GM23338 (cell line): ENCODE data around the gene DSG2. TPM values are rescaled to one million over a fixed set of nuclear protein-coding genes. Genes with fewer than 3 reads are reported as not detected.

ENCODE experiments used
- ATAC-seq: fragments of 200-7000 bp; cut with Tn5 transposase; 3 replicates; pipeline ENCODE4 v1.9.1; 2020
- DNase-seq: peaks from one replicate; pipeline ENCODE4 v3.0.0-alpha.2; 2015; ENCODE audit warnings: low spot score
- H2AFZ ChIP-seq: fragments of 200-600 bp; sonication (generic); 2 replicates; pipeline ENCODE4 v1.8.0; 2016; ENCODE audit warnings: antibody characterized with exemption, mild to moderate bottlenecking, moderate library complexity
- H3F3A ChIP-seq: fragments of 200-600 bp; sonication (generic); replicated peaks from 2 replicates; pipeline ENCODE4 v1.8.0; 2017; ENCODE audit warnings: antibody characterized with exemption, mixed run types, low read depth
- H3K27ac ChIP-seq: fragments of 200-600 bp; sonication (generic); 2 replicates; pipeline ENCODE4 v1.6.1; 2016; ENCODE audit warnings: low read depth
- H3K27me3 ChIP-seq: fragments of 200-600 bp; sonication (generic); 2 replicates; pipeline ENCODE4 v1.8.0; 2016; ENCODE audit warnings: mild to moderate bottlenecking, mixed run types, moderate library complexity; ENCODE audit not compliant: insufficient read depth
- H3K36me3 ChIP-seq: fragments of 200-600 bp; sonication (generic); 2 replicates; pipeline ENCODE4 v1.8.0; 2016; ENCODE audit warnings: mild to moderate bottlenecking; ENCODE audit not compliant: insufficient read depth
- H3K4me1 ChIP-seq: fragments of 200-600 bp; sonication (generic); 2 replicates; pipeline ENCODE4 v1.8.0; 2016; ENCODE audit warnings: mild to moderate bottlenecking, moderate library complexity; ENCODE audit not compliant: insufficient read depth
- H3K4me2 ChIP-seq: fragments of 200-600 bp; sonication (generic); 2 replicates; pipeline ENCODE4 v1.7.1; 2017; ENCODE audit warnings: mixed run types
- H3K4me3 ChIP-seq: fragments of 200-600 bp; sonication (generic); 2 replicates; pipeline ENCODE4 v1.6.1; 2016; ENCODE audit warnings: mixed run types
- H3K79me2 ChIP-seq: fragments of 200-600 bp; sonication (generic); replicated peaks from 2 replicates; pipeline ENCODE4 v1.8.0; 2017; ENCODE audit warnings: mild to moderate bottlenecking; ENCODE audit not compliant: insufficient read depth
- H3K9me2 ChIP-seq: fragments of 200-600 bp; sonication (generic); 2 replicates; pipeline ENCODE4 v1.8.0; 2017; ENCODE audit not compliant: insufficient read depth
- H4K20me1 ChIP-seq: fragments of 200-600 bp; sonication (generic); replicated peaks from 2 replicates; pipeline ENCODE4 v1.8.0; 2017; ENCODE audit warnings: mild to moderate bottlenecking; ENCODE audit not compliant: insufficient read depth
- H3K27ac Mint-ChIP-seq: 2 replicates; pipeline ENCODE4 v1.8.0; 2020; ENCODE audit warnings: inconsistent platforms, mild to moderate bottlenecking, moderate library complexity, mixed read lengths
- H3K27me3 Mint-ChIP-seq: 3 replicates; pipeline ENCODE4 v1.8.0; 2022; ENCODE audit warnings: low read depth, mild to moderate bottlenecking, moderate library complexity, mixed read lengths, inconsistent platforms; ENCODE audit not compliant: insufficient read depth, poor library complexity
- H3K36me3 Mint-ChIP-seq: 3 replicates; pipeline ENCODE4 v1.8.0; 2021; ENCODE audit warnings: low read depth, mild to moderate bottlenecking, inconsistent platforms, moderate library complexity, mixed read lengths
- H3K4me1 Mint-ChIP-seq: 3 replicates; pipeline ENCODE4 v1.8.0; 2020; ENCODE audit warnings: mild to moderate bottlenecking, inconsistent platforms, mixed read lengths
- H3K4me3 Mint-ChIP-seq: 3 replicates; pipeline ENCODE4 v1.8.0; 2021; ENCODE audit warnings: moderate library complexity, mild to moderate bottlenecking, inconsistent platforms, mixed read lengths
- H3K9me3 Mint-ChIP-seq: 3 replicates; pipeline ENCODE4 v1.8.0; 2020; ENCODE audit warnings: moderate library complexity, mild to moderate bottlenecking, inconsistent platforms, mixed read lengths
- EZH2 ChIP-seq: fragments of 200-600 bp; sonication (generic); IDR thresholded peaks from one replicate; pipeline ENCODE4 v1.8.0; 2017; ENCODE audit warnings: antibody characterized with exemption, mild to moderate bottlenecking, low read depth; ENCODE audit not compliant: unreplicated experiment
- EZH2phosphoT487 ChIP-seq: fragments of 200-600 bp; sonication (generic); IDR thresholded peaks from one replicate; pipeline ENCODE4 v1.8.1; 2018; ENCODE audit warnings: antibody characterized with exemption; ENCODE audit not compliant: unreplicated experiment
- JUNB ChIP-seq: IDR thresholded peaks from one replicate; pipeline ENCODE4 v1.6.1; 2016; ENCODE audit warnings: antibody characterized with exemption; ENCODE audit not compliant: unreplicated experiment
- NANOG ChIP-seq: IDR thresholded peaks from 2 replicates; pipeline ENCODE4 v1.6.1; 2016; ENCODE audit warnings: antibody characterized with exemption, borderline replicate concordance
- STAT1 ChIP-seq: IDR thresholded peaks from one replicate; pipeline ENCODE4 v1.6.1; 2016; ENCODE audit warnings: antibody characterized with exemption; ENCODE audit not compliant: unreplicated experiment
- ZNF114 ChIP-seq: fragments of 250-450 bp; sonication (Bioruptor Pico); IDR thresholded peaks from 2 replicates; pipeline ENCODE4 v1.5.0; 2020; ENCODE audit warnings: mild to moderate bottlenecking, moderate library complexity
- ZNF331 ChIP-seq: fragments of 250-450 bp; sonication (Bioruptor Pico); IDR thresholded peaks from 2 replicates; pipeline ENCODE4 v1.5.0; 2020; ENCODE audit warnings: low read depth, mild to moderate bottlenecking, moderate library complexity
- polyA plus RNA-seq: library from polyadenylated mRNA; unstranded; fragments of >200 nt; fragmentation: Nextera tagmentation; extraction: Ambion mirVana; gene quantifications from 2 replicates; pipeline ENCODE4 v1.2.1, GENCODE V29; 2016
- total RNA-seq: library from RNA; depleted of rRNA; stranded (reverse); fragments of >200 nt; shearing (Covaris generic); gene quantifications from 2 replicates; pipeline ENCODE4 v1.2.3, GENCODE V29; 2014
- TF ChIP-seq, protein P1 (sequence below): IDR thresholded peaks from one replicate; pipeline ENCODE4 v1.6.1; 2018; ENCODE audit warnings: antibody characterized with exemption; ENCODE audit not compliant: unreplicated experiment
- TF ChIP-seq, protein P2 (sequence below), 2 experiments: fragments of 200-600 bp in 1 of 2; sonication (generic) in 1 of 2; conservative IDR thresholded peaks; 2 replicates each; pipeline versions ENCODE4 v1.5.1 to v1.6.1; 2016 to 2017; ENCODE audit warnings: antibody characterized with exemption in 2 of 2, low read depth in 2 of 2, mild to moderate bottlenecking in 2 of 2, moderate library complexity in 1 of 2
- TF ChIP-seq, protein P3 (sequence below): IDR thresholded peaks from 2 replicates; pipeline ENCODE4 v1.6.1; 2016; ENCODE audit warnings: antibody characterized with exemption

Gene DSG2
- total and polyA plus RNA-seq, 2 experiments from 2014 or later, result 44.7 to 144 TPM

DNA sequence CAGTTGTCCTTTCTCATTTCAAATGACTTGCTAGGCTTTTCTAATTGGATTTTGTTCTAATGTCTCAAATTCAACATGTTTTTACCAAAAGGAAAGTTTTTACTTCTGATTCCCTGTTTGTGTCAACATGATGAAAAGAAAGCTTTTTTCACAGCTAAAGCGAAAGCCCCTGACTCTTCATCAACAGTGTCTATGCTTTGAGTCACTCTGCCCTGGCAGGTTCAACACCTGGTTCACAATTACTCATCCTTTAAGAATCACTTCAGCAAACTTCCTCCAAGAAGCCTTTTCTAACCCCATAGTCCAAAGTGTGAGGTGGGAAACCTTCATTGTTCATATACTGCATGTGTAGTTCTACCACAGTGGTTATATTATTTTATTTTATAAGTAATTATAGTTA, 7.6 kb upstream of the DSG2 start:
- no peak overlapping the region for H3K4me2 ChIP-seq
- H3K27me3 ChIP-seq, result no peaks in the 10 kb centered on the region
- no peak overlapping the region for H3K4me3 ChIP-seq
- Mint-ChIP-seq H3K36me3 (no peaks in the 10 kb centered on the region), H3K27me3 (peaks cover 6% of the 10 kb centered on the region), H3K4me1 (peaks cover 9% of the 10 kb centered on the region; the same call in 2 of the 3 replicates), H3K27ac (no peak overlapping the region), H3K4me3 (no peak overlapping the region), H3K9me3 (no peaks in the 10 kb centered on the region)
- TF ChIP-seq JUNB (no peak), EZH2 (no peak), NANOG (no peak)
- TF ChIP-seq, protein P1, sequence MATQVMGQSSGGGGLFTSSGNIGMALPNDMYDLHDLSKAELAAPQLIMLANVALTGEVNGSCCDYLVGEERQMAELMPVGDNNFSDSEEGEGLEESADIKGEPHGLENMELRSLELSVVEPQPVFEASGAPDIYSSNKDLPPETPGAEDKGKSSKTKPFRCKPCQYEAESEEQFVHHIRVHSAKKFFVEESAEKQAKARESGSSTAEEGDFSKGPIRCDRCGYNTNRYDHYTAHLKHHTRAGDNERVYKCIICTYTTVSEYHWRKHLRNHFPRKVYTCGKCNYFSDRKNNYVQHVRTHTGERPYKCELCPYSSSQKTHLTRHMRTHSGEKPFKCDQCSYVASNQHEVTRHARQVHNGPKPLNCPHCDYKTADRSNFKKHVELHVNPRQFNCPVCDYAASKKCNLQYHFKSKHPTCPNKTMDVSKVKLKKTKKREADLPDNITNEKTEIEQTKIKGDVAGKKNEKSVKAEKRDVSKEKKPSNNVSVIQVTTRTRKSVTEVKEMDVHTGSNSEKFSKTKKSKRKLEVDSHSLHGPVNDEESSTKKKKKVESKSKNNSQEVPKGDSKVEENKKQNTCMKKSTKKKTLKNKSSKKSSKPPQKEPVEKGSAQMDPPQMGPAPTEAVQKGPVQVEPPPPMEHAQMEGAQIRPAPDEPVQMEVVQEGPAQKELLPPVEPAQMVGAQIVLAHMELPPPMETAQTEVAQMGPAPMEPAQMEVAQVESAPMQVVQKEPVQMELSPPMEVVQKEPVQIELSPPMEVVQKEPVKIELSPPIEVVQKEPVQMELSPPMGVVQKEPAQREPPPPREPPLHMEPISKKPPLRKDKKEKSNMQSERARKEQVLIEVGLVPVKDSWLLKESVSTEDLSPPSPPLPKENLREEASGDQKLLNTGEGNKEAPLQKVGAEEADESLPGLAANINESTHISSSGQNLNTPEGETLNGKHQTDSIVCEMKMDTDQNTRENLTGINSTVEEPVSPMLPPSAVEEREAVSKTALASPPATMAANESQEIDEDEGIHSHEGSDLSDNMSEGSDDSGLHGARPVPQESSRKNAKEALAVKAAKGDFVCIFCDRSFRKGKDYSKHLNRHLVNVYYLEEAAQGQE, result no peak
- ATAC-seq (no peak), DNase-seq (no peak)
- no peaks in the 10 kb centered on the region for H4K20me1 ChIP-seq
- H2AFZ ChIP-seq, result no peak overlapping the region
- H3K36me3 ChIP-seq, result no peaks in the 10 kb centered on the region
- no peaks in the 10 kb centered on the region for H3F3A ChIP-seq
- H3K4me1 ChIP-seq, result no peaks in the 10 kb centered on the region; the same call in 1 of the 2 replicates
- H3K27ac ChIP-seq, result no peak overlapping the region
- 0 out of 2 replicates have a peak, but pooled peaks cover 4% of the 10 kb centered on the region for H3K9me2 ChIP-seq
- no peaks in the 10 kb centered on the region for H3K79me2 ChIP-seq

DNA sequence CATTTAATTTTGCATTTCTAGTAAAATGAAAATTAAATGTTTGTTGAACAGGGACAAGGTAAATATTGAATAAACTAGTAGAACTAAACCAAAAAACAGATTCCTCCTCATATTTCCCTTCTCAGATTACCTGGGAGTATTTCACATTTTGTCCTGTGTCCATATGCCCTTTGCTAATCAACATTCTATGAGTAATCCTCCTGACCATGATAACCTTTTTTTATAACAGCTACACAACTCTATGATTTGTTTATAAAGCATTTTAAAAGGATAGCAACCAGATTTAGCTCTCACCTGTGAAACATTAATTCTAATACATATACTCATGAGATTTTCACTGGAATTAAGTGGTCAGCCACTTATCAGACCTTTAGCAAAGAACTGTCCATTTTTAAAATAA, 7.1 kb upstream of the DSG2 start:
- peaks cover 6% of the 10 kb centered on the region for H3K27me3 Mint-ChIP-seq
- H3K4me3 Mint-ChIP-seq, result no peak overlapping the region
- H3K36me3 Mint-ChIP-seq, result no peaks in the 10 kb centered on the region
- no peak for DNase-seq
- Histone ChIP-seq H2AFZ (no peak overlapping the region), H3K36me3 (no peaks in the 10 kb centered on the region), H3K9me2 (0 out of 2 replicates have a peak, but pooled peaks cover 4% of the 10 kb centered on the region), H3K4me3 (no peak overlapping the region), H3K27me3 (no peaks in the 10 kb centered on the region), H3K79me2 (no peaks in the 10 kb centered on the region), H3F3A (no peaks in the 10 kb centered on the region), H3K27ac (no peak overlapping the region), H4K20me1 (no peaks in the 10 kb centered on the region), H3K4me1 (no peaks in the 10 kb centered on the region; the same call in 1 of the 2 replicates), H3K4me2 (no peak overlapping the region)
- no peak for ATAC-seq
- H3K9me3 Mint-ChIP-seq, result no peaks in the 10 kb centered on the region
- no peak overlapping the region for H3K27ac Mint-ChIP-seq
- H3K4me1 Mint-ChIP-seq, result peaks cover 9% of the 10 kb centered on the region; the same call in 2 of the 3 replicates
- no peak for TF ChIP-seq STAT1
- TF ChIP-seq ZNF331 (CRISPR knock-in tag), result no peak
- TF ChIP-seq EZH2, result no peak
- no peak for TF ChIP-seq NANOG
- TF ChIP-seq, protein P2, sequence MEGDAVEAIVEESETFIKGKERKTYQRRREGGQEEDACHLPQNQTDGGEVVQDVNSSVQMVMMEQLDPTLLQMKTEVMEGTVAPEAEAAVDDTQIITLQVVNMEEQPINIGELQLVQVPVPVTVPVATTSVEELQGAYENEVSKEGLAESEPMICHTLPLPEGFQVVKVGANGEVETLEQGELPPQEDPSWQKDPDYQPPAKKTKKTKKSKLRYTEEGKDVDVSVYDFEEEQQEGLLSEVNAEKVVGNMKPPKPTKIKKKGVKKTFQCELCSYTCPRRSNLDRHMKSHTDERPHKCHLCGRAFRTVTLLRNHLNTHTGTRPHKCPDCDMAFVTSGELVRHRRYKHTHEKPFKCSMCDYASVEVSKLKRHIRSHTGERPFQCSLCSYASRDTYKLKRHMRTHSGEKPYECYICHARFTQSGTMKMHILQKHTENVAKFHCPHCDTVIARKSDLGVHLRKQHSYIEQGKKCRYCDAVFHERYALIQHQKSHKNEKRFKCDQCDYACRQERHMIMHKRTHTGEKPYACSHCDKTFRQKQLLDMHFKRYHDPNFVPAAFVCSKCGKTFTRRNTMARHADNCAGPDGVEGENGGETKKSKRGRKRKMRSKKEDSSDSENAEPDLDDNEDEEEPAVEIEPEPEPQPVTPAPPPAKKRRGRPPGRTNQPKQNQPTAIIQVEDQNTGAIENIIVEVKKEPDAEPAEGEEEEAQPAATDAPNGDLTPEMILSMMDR (conservative IDR thresholded peaks at IDR 0.05; ENCODE audit: low read depth in 2 of 2), result no peak
- no peak for TF ChIP-seq JUNB
- TF ChIP-seq, protein P1, result no peak
- TF ChIP-seq EZH2phosphoT487, result no peak
- no peak for TF ChIP-seq ZNF114 (CRISPR knock-in tag)
- TF ChIP-seq, protein P3, sequence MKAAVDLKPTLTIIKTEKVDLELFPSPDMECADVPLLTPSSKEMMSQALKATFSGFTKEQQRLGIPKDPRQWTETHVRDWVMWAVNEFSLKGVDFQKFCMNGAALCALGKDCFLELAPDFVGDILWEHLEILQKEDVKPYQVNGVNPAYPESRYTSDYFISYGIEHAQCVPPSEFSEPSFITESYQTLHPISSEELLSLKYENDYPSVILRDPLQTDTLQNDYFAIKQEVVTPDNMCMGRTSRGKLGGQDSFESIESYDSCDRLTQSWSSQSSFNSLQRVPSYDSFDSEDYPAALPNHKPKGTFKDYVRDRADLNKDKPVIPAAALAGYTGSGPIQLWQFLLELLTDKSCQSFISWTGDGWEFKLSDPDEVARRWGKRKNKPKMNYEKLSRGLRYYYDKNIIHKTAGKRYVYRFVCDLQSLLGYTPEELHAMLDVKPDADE, result no peak
